Suprapubic skin (tissue), 3 donors: ENCODE measurements around the gene SRSF8.

Experiments
- CTCF ChIP-seq, 2 donors: fragments of 200-600 bp in 1 of 2; fragments of 450-650 bp in 1 of 2; sonication (generic) in 1 of 2; IDR thresholded peaks; one replicate each; pipeline ENCODE4 v1.5.1; 2016 to 2019; ENCODE audit warnings: antibody characterized with exemption in 2 of 2, mild to moderate bottlenecking in 1 of 2, moderate library complexity in 1 of 2
- POLR2AphosphoS5 ChIP-seq, 3 donors: sonication (generic); formaldehyde crosslinking; IDR thresholded peaks; one replicate each; pipeline ENCODE4 v1.6.1; 2017; ENCODE audit warnings: antibody characterized with exemption in 3 of 3

DNA sequence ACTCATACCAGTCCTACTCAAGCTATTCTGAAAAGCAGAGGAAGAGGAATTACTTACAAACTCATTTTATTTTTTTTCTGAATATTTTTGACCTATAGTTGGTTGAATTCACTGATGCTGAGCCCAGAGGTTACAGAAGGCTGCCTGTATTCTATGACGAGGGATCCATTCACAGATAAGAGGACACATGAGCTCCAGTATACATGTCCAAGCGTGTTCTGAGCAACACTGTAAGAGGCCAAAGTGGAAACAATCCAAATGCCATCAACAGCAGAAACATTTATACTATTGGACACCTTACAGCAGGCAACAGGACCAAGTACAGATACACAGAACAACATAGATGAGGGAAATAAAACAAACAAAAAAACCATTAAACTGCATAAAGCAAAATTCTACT lies 31.4 kb upstream of the SRSF8 start:
- no peak for TF ChIP-seq CTCF (IDR thresholded peaks at IDR 0.05)
- TF ChIP-seq POLR2AphosphoS5 (IDR thresholded peaks at IDR 0.05), result no peak
